K562 (cell line): ENCODE results near the gene GLP2R. TPM values are rescaled to one million over a fixed set of nuclear protein-coding genes. Genes with fewer than 3 reads are reported as not detected.

Source experiments
- ATAC-seq: fragments of 200-7000 bp; cut with Tn5 transposase; 3 replicates; pipeline ENCODE4 v1.9.1; 2020; ENCODE audit warnings: moderate library complexity
- BruUV-seq: library from RNA; stranded (reverse); fragments of 400-500 nt; replicated peaks from 2 replicates; lab custom pipeline; 2021; lab: Mats Ljungman, UMichigan
- CTCF ChIA-PET: fragments of 300-600 bp; formaldehyde crosslinking; extraction: SDS; loops from one replicate; lab custom pipeline; 2021; ENCODE audit warnings: low intra/inter-chr PET ratio; lab: Yijun Ruan, JAX
- POLR2A ChIA-PET: fragments of 300-600, 350-650 bp; sonication (Branson Sonifier 250); formaldehyde crosslinking; extraction: SDS; loops from one replicate; lab custom pipeline; 2021; ENCODE audit warnings: antibody characterized with exemption, inconsistent platforms; lab: Yijun Ruan, JAX
- DNase-seq, 4 experiments: peaks; one replicate each; pipeline versions ENCODE4 v3.0.0 to v3.0.0-alpha.2; 2011 to 2018; ENCODE audit warnings: low spot score in 3 of 4, mixed read lengths in 3 of 4; ENCODE audit errors: extremely low read depth in 1 of 4
- FAIRE-seq: peaks from 2 replicates; lab custom pipeline; 2011; peaks lifted over from hg19 to GRCh38; lab: Jason Lieb, UNC
- H2AFZ ChIP-seq: 2 replicates; pipeline ENCODE4 v1.6.0; 2011; ENCODE audit warnings: low read depth, low read length, control low read depth, inconsistent platforms
- H3K27ac ChIP-seq: fragments of 200-600 bp; 3 replicates; pipeline ENCODE4 v1.8.0; 2011; ENCODE audit warnings: low read depth, mild to moderate bottlenecking, control low read depth, inconsistent platforms, low read length, moderate library complexity, mixed read lengths; ENCODE audit errors: extremely low read depth
- H3K27me3 ChIP-seq, 2 experiments: fragments of 300-600 bp in 1 of 2; 2 replicates in 1 of 2; 3 replicates in 1 of 2; pipeline versions ENCODE4 v1.6.0 to v1.8.0; 2011; ENCODE audit warnings: inconsistent platforms in 2 of 2, low read length in 2 of 2, mild to moderate bottlenecking in 1 of 2, mixed read lengths in 1 of 2, moderate library complexity in 1 of 2; ENCODE audit not compliant: control insufficient read depth in 2 of 2, insufficient read depth in 2 of 2
- H3K36me3 ChIP-seq: fragments of 300-600 bp; 3 replicates; pipeline ENCODE4 v1.8.0; 2011; ENCODE audit warnings: mild to moderate bottlenecking, low read length, inconsistent platforms; ENCODE audit not compliant: control insufficient read depth, insufficient read depth
- H3K4me1 ChIP-seq, 2 experiments: fragments of 200-600 bp in 1 of 2; replicated peaks in 1 of 2; 2 replicates in 1 of 2; 3 replicates in 1 of 2; pipeline versions ENCODE4 v1.5.1 to v1.8.0; 2011; ENCODE audit warnings: inconsistent platforms in 2 of 2, low read length in 2 of 2, mild to moderate bottlenecking in 1 of 2, mixed read lengths in 1 of 2, moderate library complexity in 1 of 2; ENCODE audit not compliant: control insufficient read depth in 2 of 2, insufficient read depth in 2 of 2
- H3K4me2 ChIP-seq: 2 replicates; pipeline ENCODE4 v1.6.1; 2011; ENCODE audit warnings: low read length, control low read depth, inconsistent platforms, mixed read lengths; ENCODE audit not compliant: insufficient read depth
- H3K4me3 ChIP-seq: fragments of 200-600 bp; sonication (generic), shearing (Covaris generic); 2 replicates; pipeline ENCODE4 v1.5.1; 2016; ENCODE audit warnings: control low read depth, inconsistent platforms
- H3K79me2 ChIP-seq: fragments of 200-600 bp; 3 replicates; pipeline ENCODE4 v1.8.0; 2011; ENCODE audit warnings: low read length, inconsistent platforms; ENCODE audit not compliant: control insufficient read depth, insufficient read depth
- H3K9ac ChIP-seq, 2 experiments: 2 replicates each; pipeline versions ENCODE4 v1.6.0 to v1.6.1; 2011; ENCODE audit warnings: low read depth in 2 of 2, low read length in 2 of 2, control low read depth in 1 of 2, inconsistent platforms in 1 of 2, mild to moderate bottlenecking in 1 of 2, mixed read lengths in 1 of 2; ENCODE audit not compliant: insufficient read depth in 1 of 2
- H3K9me1 ChIP-seq: one replicate; pipeline ENCODE4 v1.6.0; 2011; ENCODE audit warnings: inconsistent platforms, mild to moderate bottlenecking, low read length, moderate library complexity; ENCODE audit not compliant: control insufficient read depth, insufficient read depth
- H3K9me3 ChIP-seq: replicated peaks from 2 replicates; pipeline ENCODE4 v1.5.1; 2011; ENCODE audit warnings: low read depth, low read length, inconsistent platforms; ENCODE audit not compliant: control insufficient read depth, insufficient read depth
- H4K20me1 ChIP-seq: replicated peaks from 2 replicates; pipeline ENCODE4 v1.6.1; 2011; ENCODE audit warnings: low read length, inconsistent platforms, mixed read lengths; ENCODE audit not compliant: control insufficient read depth, insufficient read depth
- ETS1 ChIP-seq: conservative IDR thresholded peaks from 2 replicates; pipeline ENCODE4 v1.6.1; 2011; ENCODE audit warnings: low read depth, mild to moderate bottlenecking, low read length; ENCODE audit not compliant: control insufficient read depth
- FOS ChIP-seq: IDR thresholded peaks from 3 replicates; pipeline ENCODE4 v1.6.1; 2011; ENCODE audit not compliant: insufficient read length; ENCODE audit errors: extremely low read depth
- POLR2B ChIP-seq: fragments of 450-650 bp; IDR thresholded peaks from 2 replicates; pipeline ENCODE4 v1.6.1; 2018; ENCODE audit warnings: low read depth; ENCODE audit not compliant: partially characterized antibody
- SIN3B ChIP-seq: fragments of 450-650 bp; IDR thresholded peaks from 2 replicates; pipeline ENCODE4 v1.6.1; 2017; ENCODE audit warnings: low read depth, mild to moderate bottlenecking, moderate library complexity
- ZNF444 ChIP-seq: fragments of 250-450 bp; sonication (Bioruptor Pico); IDR thresholded peaks from 2 replicates; pipeline ENCODE4 v1.4.0; 2020; ENCODE audit warnings: mild to moderate bottlenecking, moderate library complexity
- ZNF639 ChIP-seq, 2 experiments: fragments of 200-800 bp in 1 of 2; sonication (Bioruptor generic) in 1 of 2; sonication (generic) in 1 of 2; formaldehyde crosslinking in 1 of 2; IDR thresholded peaks in 1 of 2; conservative IDR thresholded peaks in 1 of 2; 2 replicates each; pipeline versions ENCODE4 v1.5.0 to v1.6.1; 2016 to 2020; ENCODE audit warnings: missing compliant biosample characterization in 1 of 2, missing genetic modification characterization in 1 of 2, missing genetic modification reagents in 1 of 2
- WGBS: fragments of 100-300 bp; shearing (Covaris generic); methylation state at CpG from one replicate; pipeline ENCODE4 v1.1.6; 2016; ENCODE audit warnings: low coverage, mixed read lengths; ENCODE audit not compliant: insufficient coverage; ENCODE audit errors: missing lambda C conversion rate; 5-methylcytosine and 5-hydroxymethylcytosine counted together
- in situ Hi-C: fragments of 300-500 bp; cut with MboI; formaldehyde crosslinking; loops from 4 replicates; pipeline ENCODE4 v1.15.0; 2018; ENCODE audit warnings: inconsistent platforms, mixed read lengths
- intact Hi-C: fragments of 100-400 bp; cut with micrococcal nuclease; formaldehyde crosslinking; loops from 2 replicates; pipeline ENCODE4 v1.14.2; 2022
- polyA plus RNA-seq, 8 experiments: library from polyadenylated mRNA; depleted of rRNA in 4 of 8; stranded (reverse) in 5 of 8; unstranded in 3 of 8; fragments of >200 nt; fragmentation: Nextera tagmentation in 2 of 8; fragmentation: Illumina TruSeq in 1 of 8; extraction: Ambion mirVana in 2 of 8; extraction: Trizol in 1 of 8; gene quantifications; 2 replicates each; pipeline versions ENCODE4 v1.2.1 to v1.2.3, GENCODE V29; 2011 to 2014; ENCODE audit warnings: inconsistent platforms in 1 of 8, missing spikeins in 1 of 8
- total RNA-seq, 7 experiments: library from RNA; depleted of rRNA in 6 of 7; stranded (reverse); fragments of >200 nt in 6 of 7; fragmentation: Illumina TruSeq in 2 of 7; extraction: Trizol in 2 of 7; gene quantifications; 2 replicates each; pipeline versions ENCODE4 v1.2.1 to v1.2.3, GENCODE V29; 2011 to 2021; ENCODE audit warnings: low replicate concordance in 1 of 7

The GLP2R gene
- total and polyA plus RNA-seq, 9 of the 15 experiments (the other 6 are each of a cell fraction or from before 2014, with no cell fraction given): not detected

- Histone ChIP-seq H3K9me1 (no peaks in the 10 kb centered on the region), H3K27ac (no peak overlapping the region), H4K20me1 (no peaks in the 10 kb centered on the region), H3K4me1 (no peaks in the 10 kb centered on the region), H3K9ac (no peak overlapping the region), H3K9me3 (no peaks in the 10 kb centered on the region), H3K4me3 (no peak overlapping the region), H3K4me2 (no peak overlapping the region), H3K27me3 (peaks cover 0 to 5% of the 10 kb centered on the region in 2 experiments; a peak in 2 of 5 replicates), H2AFZ (no peak overlapping the region), H3K36me3 (no peaks in the 10 kb centered on the region), H3K79me2 (no peaks in the 10 kb centered on the region)
- in situ Hi-C loops (no loop called here), intact Hi-C loops (no loop called here)
- ATAC-seq (no peak), FAIRE-seq (no peak), DNase-seq (no peak)
- BruUV-seq: no TSS peak
- POLR2A ChIA-PET: no interaction called here
- CTCF ChIA-PET: no interaction called here
- 13% methylated on average over 6 of the region's 14 CpGs for WGBS
- no peak for TF ChIP-seq POLR2B
Observed at GRCh38 chr17:9906616-9907015, 80.9 kb downstream of the GLP2R start.

GRCh38 chr17:9907131-9907530 lies 81.4 kb downstream of the GLP2R start:
- ChIA-PET CTCF (no interaction called here), POLR2A (no interaction called here)
- WGBS: 2% methylated on average over 7 of the region's 7 CpGs
- H3K9me1 ChIP-seq: no peaks in the 10 kb centered on the region
- DNase-seq: no peak
- no peaks in the 10 kb centered on the region for H3K36me3 ChIP-seq
- no peaks in the 10 kb centered on the region for H3K79me2 ChIP-seq
- no peaks in the 10 kb centered on the region for H3K9me3 ChIP-seq
- no peak for TF ChIP-seq ZNF444 (CRISPR knock-in tag)
- TF ChIP-seq ETS1: no peak
- no peak for TF ChIP-seq ZNF639 (CRISPR knock-in tag; conservative IDR thresholded peaks at IDR 0.05 in 1 of 2, IDR thresholded peaks at IDR 0.05 in 1 of 2)
- TF ChIP-seq SIN3B: no peak
- TF ChIP-seq FOS: no peak
- H3K4me3 ChIP-seq: no peak overlapping the region
- H3K27ac ChIP-seq: no peak overlapping the region
- H3K9ac ChIP-seq: no peak overlapping the region
- FAIRE-seq: no peak
- no peak overlapping the region for H3K4me2 ChIP-seq
- no peak overlapping the region for H2AFZ ChIP-seq
- no TSS peak for BruUV-seq
- H3K4me1 ChIP-seq: no peaks in the 10 kb centered on the region
- H4K20me1 ChIP-seq: no peaks in the 10 kb centered on the region
- ATAC-seq: no peak
- in situ Hi-C loops (no loop called here), intact Hi-C loops (no loop called here)
- peaks cover 0 to 5% of the 10 kb centered on the region in 2 experiments; a peak in 2 of 5 replicates for H3K27me3 ChIP-seq
